HG03095 (cell line): ENCODE measurements around the gene S100A7A.
"Not testable (repeated sequence)": the region's sequence is repeated elsewhere in the genome, so short reads cannot be mapped to it uniquely, and the experiment has no call there.

Experiments used
- ATAC-seq: cut with Tn5 transposase; IDR thresholded peaks from one replicate; pipeline ENCODE4 v1.9.1; 2021; ENCODE audit warnings: moderate library complexity; ENCODE audit not compliant: unreplicated experiment

The S100A7A gene

DNA sequence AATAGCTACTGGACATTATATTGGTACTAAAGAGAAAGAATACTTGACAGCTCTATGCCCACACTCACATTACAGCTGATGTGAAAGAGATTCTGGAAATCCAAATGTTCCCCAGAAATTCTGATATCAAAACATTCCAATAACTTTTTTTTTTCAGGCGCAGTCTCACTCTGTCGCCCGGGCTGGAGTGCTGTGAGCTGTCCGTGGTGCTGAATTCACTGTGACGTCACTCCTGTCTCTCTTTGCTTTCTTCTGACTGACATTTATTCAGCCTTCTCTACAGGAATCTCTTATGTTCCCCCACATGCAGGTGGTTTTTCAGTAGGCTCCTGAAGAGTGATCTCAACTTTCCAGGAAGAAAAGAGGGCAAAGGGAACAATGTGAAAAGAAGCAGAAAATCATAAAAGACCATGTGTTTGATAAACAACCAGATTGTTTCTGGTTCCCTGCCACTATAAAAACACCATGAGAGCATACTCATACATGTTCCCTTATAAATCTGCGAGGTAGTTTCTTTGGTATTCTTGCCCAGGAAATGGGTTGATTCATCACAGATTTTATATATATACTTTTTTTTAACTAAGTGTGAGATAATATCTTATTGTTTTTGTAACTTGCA lies 6.2 kb downstream of the S100A7A start:
- no peak for ATAC-seq

DNA sequence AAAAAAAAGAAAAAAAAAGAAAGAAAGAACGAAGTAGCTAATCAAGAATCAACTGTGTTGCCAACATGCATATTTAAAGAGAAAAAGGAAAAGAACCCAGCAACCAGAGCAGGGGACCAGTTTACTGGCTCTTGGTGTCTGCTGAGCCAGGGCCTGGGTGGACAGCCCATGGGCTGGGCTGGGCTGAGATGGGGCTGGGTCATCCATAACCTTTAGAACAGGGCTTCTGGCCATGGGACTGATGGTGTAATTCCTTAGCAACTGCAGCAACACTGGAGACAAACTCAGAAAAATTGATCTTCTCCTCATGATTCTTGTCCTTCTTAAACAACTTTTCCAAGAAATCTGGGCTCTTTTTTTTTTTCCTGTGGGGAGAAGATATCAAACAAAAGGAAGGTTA lies 10.5 kb downstream of the S100A7A start:
- ATAC-seq, result no peak

- no peak for ATAC-seq
Measured at GRCh38 chr1:153428073-153428638, 11.8 kb downstream of the S100A7A start.

- ATAC-seq, result no peak
Measured at GRCh38 chr1:153428791-153429190, 12.5 kb downstream of the S100A7A start.

- no peak for ATAC-seq
Measured at GRCh38 chr1:153429266-153430165, 13.2 kb downstream of the S100A7A start.

DNA sequence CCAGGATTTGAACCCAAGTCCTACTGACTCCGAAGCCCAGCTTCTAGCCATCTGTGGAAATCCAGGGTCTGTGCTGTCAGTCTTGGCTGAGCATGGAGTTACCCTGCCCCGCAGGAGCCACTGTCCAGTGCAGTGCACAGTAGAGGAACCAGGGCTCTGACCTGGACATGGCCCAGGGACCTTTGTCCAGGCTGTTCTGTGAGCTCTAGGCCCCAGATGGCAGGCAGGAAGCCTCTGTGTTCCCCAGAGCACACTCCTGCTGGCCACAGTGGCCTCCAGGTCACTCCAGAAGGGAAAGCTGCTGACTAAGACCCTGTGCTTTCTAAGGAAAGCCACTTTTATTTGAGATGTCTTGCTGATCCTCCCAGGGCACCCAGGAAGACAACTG lies 13.8 kb downstream of the S100A7A start:
- ATAC-seq, result no peak

GRCh38 chr1:153430561-153430960 lies 14.2 kb downstream of the S100A7A start:
- ATAC-seq, result no peak

GRCh38 chr1:153431002-153431401 lies 14.7 kb downstream of the S100A7A start:
- no peak for ATAC-seq

- no peak for ATAC-seq
Measured at GRCh38 chr1:153431427-153431826, 15.1 kb downstream of the S100A7A start.

DNA sequence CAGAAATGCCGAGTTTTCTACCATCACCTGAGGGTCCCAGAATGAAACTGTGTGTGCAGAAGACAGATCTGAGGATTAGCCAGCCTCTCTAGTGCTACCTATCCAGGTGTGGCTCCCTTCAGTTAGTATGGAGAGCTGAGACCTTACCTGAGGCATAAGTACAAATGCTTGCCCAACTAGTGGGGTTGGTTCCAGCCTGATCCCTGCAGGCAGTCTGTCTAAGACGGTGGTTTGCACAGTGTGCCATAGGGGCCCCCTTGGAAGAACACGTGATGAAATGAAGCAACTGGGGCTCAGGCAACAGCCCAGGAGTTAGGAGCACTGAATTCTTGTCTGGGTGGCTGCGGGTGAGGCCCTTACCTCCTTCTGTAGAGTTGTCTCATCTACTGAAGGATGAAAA lies 15.6 kb downstream of the S100A7A start:
- ATAC-seq, result no peak

DNA sequence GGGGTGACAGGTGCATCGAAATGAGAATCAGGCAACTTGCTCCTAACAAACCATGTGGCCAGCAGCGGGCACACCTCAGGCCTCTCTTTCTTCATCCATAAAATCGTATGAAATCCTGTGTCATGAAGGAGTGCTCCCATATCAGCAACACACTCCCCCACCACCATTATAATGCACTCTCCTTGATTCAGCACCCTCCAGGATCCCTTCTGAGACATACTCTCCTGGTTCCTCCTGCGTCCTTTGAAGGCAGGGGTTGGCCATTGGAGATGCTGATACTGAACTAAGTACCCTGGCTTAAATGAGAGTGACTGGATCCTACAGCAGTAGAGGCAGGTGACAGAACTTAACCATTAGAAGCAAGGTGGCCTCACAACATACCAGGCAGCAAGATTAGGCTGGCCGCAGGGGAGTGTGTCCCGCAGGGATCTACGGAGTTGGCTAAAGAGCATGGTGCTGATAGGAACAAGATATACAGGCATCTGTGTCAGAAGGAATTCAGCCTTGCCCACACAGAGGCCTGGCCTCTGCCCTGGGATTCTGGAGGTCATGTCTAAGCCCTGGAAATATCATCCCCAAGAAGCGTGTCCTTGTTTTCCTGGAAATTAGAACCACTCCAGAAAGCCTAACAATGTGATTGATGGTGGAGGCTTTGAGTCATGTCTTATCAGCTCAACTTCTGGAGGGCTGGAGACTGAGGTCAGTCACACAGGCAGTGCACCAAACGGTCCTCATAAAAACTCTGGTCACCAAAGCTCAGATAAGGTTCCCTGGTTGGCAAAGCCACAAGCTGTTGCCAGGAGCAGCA lies 16.8 kb downstream of the S100A7A start:
- no peak for ATAC-seq

GRCh38 chr1:153434746-153435455 lies 18.6 kb downstream of the S100A7A start:
- no peak for ATAC-seq

DNA sequence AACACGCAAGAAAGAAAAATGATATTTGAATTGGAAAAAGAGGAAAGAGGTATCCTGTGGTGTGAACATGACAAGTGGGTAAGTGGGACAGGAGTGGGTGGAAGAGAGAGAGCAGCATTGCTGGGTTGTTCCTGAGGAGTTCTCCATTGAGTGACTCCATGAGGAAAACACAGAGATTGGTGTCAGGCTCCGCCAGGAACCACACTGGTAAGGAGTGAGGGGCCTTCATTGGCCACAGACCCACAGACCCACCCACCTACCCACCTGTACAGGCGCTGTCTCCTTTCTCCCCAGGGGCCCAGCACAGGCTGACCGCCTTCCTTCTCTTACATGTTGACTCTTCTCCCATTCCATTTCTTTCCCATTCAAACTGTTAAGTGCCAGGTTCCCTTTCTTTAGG lies 20.9 kb downstream of the S100A7A start:
- no peak for ATAC-seq

- ATAC-seq, result no peak
Measured at GRCh38 chr1:153438599-153438998, 22.3 kb downstream of the S100A7A start.

- no peak for ATAC-seq
Measured at GRCh38 chr1:153439273-153439672, 23.0 kb downstream of the S100A7A start.

- ATAC-seq, result no peak
Measured at GRCh38 chr1:153441238-153441755, 25.0 kb downstream of the S100A7A start.

DNA sequence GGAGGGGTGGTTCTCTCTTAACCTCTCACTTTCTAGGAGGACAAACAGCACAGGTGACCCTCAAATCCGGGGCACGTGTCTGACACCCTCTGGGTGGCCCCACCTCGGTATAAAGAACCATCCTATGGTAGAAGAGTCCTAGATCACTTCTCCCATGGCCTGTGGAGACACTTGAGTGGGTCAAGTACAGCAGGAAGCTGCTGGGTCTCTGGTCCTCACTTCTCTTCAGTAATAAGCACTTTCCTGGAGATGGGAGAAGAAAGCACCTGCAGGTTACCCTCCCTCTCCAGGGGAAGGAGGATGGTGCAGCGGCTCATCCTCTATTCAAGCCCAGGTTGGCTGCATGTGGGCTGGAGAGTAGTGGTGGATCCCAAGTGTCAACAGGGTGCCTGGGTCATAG lies 27.2 kb downstream of the S100A7A start:
- ATAC-seq, result no peak

- ATAC-seq, result no peak
Measured at GRCh38 chr1:153444078-153444477, 27.8 kb downstream of the S100A7A start.

GRCh38 chr1:153447498-153448170 lies 31.3 kb downstream of the S100A7A start:
- ATAC-seq, result no peak

DNA sequence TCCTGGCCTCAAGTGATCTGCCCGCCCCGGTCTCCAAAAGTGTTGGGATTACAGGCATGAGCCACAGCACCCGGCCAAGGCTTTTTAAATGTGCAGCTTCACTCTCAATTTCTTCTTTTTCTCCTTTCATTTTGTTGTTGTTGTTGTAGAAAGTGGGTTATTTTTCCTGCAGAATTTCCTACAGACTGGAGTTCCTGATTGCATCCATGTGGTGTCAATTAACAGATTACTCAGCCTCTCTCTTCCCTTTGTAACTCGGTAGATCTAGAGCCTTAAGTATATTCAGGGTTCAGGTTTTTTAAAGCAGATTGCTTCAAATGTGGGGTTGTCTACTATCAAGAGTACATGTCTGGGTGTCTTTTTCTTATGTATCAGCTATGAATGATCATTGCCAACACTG lies 32.5 kb downstream of the S100A7A start:
- ATAC-seq, result not testable (repeated sequence)
